GM12892 (cell line): ENCODE results near the gene AURKAIP1.

Source experiments
- POLR2A ChIP-seq: IDR thresholded peaks from 2 replicates; pipeline ENCODE4 v1.6.1; 2011; ENCODE audit warnings: low read depth, low read length, control low read depth
- POLR2AphosphoS5 ChIP-seq: IDR thresholded peaks from 2 replicates; pipeline ENCODE4 v1.6.1; 2011; ENCODE audit warnings: low read depth, low read length, control low read depth

DNA sequence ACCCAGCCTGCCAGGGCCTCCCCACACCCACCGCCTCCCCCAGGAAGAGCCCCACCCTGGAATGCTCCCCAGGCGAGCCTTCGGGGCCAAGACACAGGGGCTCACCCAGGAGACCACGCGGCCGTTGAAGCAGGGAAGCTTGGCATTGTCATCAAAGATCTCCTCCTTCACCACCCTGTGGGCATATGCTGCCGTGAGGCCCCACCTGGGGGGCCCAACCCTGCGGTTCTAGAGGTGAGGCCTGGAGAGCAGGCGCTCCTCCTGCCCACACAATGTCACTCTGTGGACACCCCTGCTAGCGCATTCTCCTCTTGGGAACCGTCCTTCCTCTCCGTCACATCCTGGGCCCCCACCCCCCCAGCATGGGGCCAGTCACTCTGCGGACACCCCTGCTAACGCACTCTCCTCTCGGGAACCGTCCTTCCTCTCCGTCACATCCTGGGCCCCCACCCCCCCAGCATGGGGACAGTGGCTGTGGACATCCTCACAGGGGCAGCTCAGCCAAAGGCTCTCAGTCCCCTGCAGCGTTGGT lies 32.4 kb downstream of the AURKAIP1 start:
- TF ChIP-seq POLR2A = no peak
- TF ChIP-seq POLR2AphosphoS5 = no peak
